BJ (cell line): Measurements from ENCODE around the gene ABCC4. TPM values are rescaled to one million over a fixed set of nuclear protein-coding genes. Genes with fewer than 3 reads are reported as not detected.

ENCODE experiments used
- CTCF ChIA-PET: fragments of 350-600 bp; formaldehyde crosslinking; extraction: SDS; loops from one replicate; lab custom pipeline; 2021; ENCODE audit warnings: antibody characterized with exemption, inconsistent platforms; lab: Yijun Ruan, JAX
- POLR2A ChIA-PET: fragments of 300-600 bp; sonication (Branson Sonifier 250); formaldehyde crosslinking; extraction: SDS; loops from one replicate; lab custom pipeline; 2021; ENCODE audit warnings: antibody characterized with exemption; lab: Charles Lee
- DNase-seq: peaks from one replicate; pipeline ENCODE4 v3.0.0-alpha.2; 2011; ENCODE audit warnings: low read depth
- H3K27me3 ChIP-seq: 2 replicates; pipeline ENCODE4 v1.6.0; 2011; ENCODE audit warnings: low read length; ENCODE audit not compliant: control insufficient read depth, insufficient read depth
- H3K36me3 ChIP-seq: 2 replicates; pipeline ENCODE4 v1.5.1; 2011; ENCODE audit warnings: low read length; ENCODE audit not compliant: control insufficient read depth, insufficient read depth
- H3K4me3 ChIP-seq: 2 replicates; pipeline ENCODE4 v1.5.1; 2011; ENCODE audit warnings: low read depth, mild to moderate bottlenecking, control low read depth, low read length
- CTCF ChIP-seq: IDR thresholded peaks from 2 replicates; pipeline ENCODE4 v1.5.1; 2011; ENCODE audit warnings: low read depth, mild to moderate bottlenecking, control low read depth, inconsistent platforms, low read length, moderate library complexity; ENCODE audit not compliant: insufficient read depth
- polyA plus RNA-seq: library from polyadenylated mRNA; depleted of rRNA; stranded (reverse); fragments of >200 nt; gene quantifications from 2 replicates; pipeline ENCODE4 v1.2.3, GENCODE V29; 2011

Gene ABCC4
- polyA plus RNA-seq, 1 experiment = 11.2 TPM

- Histone ChIP-seq H3K27me3 (no peaks in the 10 kb centered on the region), H3K4me3 (no peak overlapping the region), H3K36me3 (no peaks in the 10 kb centered on the region)
- DNase-seq = no peak
- CTCF ChIA-PET = interaction anchor here (1.1 to 2.6 kb wide), 4 partner anchors 7 to 223 kb away, joined by 3 to 12 read pairs (median 9); no protein-coding TSS in a partner anchor
- POLR2A ChIA-PET = no interaction called here
- no peak for TF ChIP-seq CTCF
Observed at GRCh38 chr13:95181586-95181985, 119.7 kb downstream of the ABCC4 start.

GRCh38 chr13:95180513-95181245, 120.6 kb downstream of the ABCC4 start:
- CTCF ChIA-PET = interaction anchor here (0.6 to 2.6 kb wide), 5 partner anchors 8 to 1257 kb away, joined by 3 to 12 read pairs (median 6); no protein-coding TSS in a partner anchor
- no peak for DNase-seq
- no peaks in the 10 kb centered on the region for H3K36me3 ChIP-seq
- POLR2A ChIA-PET = no interaction called here
- no peaks in the 10 kb centered on the region for H3K27me3 ChIP-seq
- H3K4me3 ChIP-seq = no peak overlapping the region
- TF ChIP-seq CTCF = no peak

GRCh38 chr13:95176611-95177259, 124.5 kb downstream of the ABCC4 start:
- Histone ChIP-seq H3K4me3 (no peak overlapping the region), H3K36me3 (no peaks in the 10 kb centered on the region; the same call in 1 of the 2 replicates), H3K27me3 (no peaks in the 10 kb centered on the region)
- no peak for TF ChIP-seq CTCF
- POLR2A ChIA-PET = no interaction called here
- CTCF ChIA-PET = interaction anchor here (0.6 to 2.6 kb wide), 2 partner anchors 15 to 204 kb away, joined by 7 to 8 read pairs; no protein-coding TSS in a partner anchor
- no peak for DNase-seq

GRCh38 chr13:95174517-95174916, 126.7 kb downstream of the ABCC4 start:
- DNase-seq = no peak
- CTCF ChIA-PET = interaction anchor here (0.8 to 1.6 kb wide), 2 partner anchors 12 to 14 kb away, joined by 3 to 4 read pairs; no protein-coding TSS in a partner anchor
- POLR2A ChIA-PET = no interaction called here

More at GRCh38 chr13:95174517-95174916, 126.7 kb downstream of the ABCC4 start:
- TF ChIP-seq CTCF = no peak
- Histone ChIP-seq H3K27me3 (no peaks in the 10 kb centered on the region), H3K4me3 (no peak overlapping the region), H3K36me3 (no peaks in the 10 kb centered on the region; the same call in 1 of the 2 replicates)
